KOPT-K1 (cell line): ENCODE data around the gene PRDM12.
A peak's percentile ranks its signal among the peaks of the same experiment; 100 is the strongest.

Experiments used
- H3K27ac ChIP-seq: fragments of 200-600 bp; sonication (generic); 2 replicates; pipeline ENCODE4 v1.5.1; 2016; ENCODE audit warnings: antibody characterized with exemption, mild to moderate bottlenecking, low read depth, low read length; ENCODE audit not compliant: poor library complexity, severe bottlenecking
- H3K36me3 ChIP-seq: fragments of 200-600 bp; sonication (generic); 2 replicates; pipeline ENCODE4 v1.5.1; 2017; ENCODE audit warnings: antibody characterized with exemption, mild to moderate bottlenecking, low read length, moderate library complexity; ENCODE audit not compliant: insufficient read depth
- H3K9me3 ChIP-seq: fragments of 200-600 bp; sonication (generic); 2 replicates; pipeline ENCODE4 v1.5.1; 2017; ENCODE audit warnings: antibody characterized with exemption, low read length, mild to moderate bottlenecking; ENCODE audit not compliant: insufficient read depth, poor library complexity, severe bottlenecking

The PRDM12 gene

GRCh38 chr9:130711469-130711868 lies 47.1 kb downstream of the PRDM12 start:
- Histone ChIP-seq H3K36me3 (peaks cover 2% of the 10 kb centered on the region; the same call in 1 of the 2 replicates), H3K27ac (no peak overlapping the region), H3K9me3 (no peaks in the 10 kb centered on the region)

- Histone ChIP-seq H3K9me3 (no peaks in the 10 kb centered on the region), H3K27ac (peak overlapping the region; percentile 80), H3K36me3 (no peaks in the 10 kb centered on the region; the same call in 1 of the 2 replicates)
These were observed 48.3 kb downstream of the PRDM12 start for GRCh38 chr9:130712564-130713285.

- Histone ChIP-seq H3K27ac (peak overlapping the region; percentile 80), H3K36me3 (no peaks in the 10 kb centered on the region; the same call in 1 of the 2 replicates), H3K9me3 (no peaks in the 10 kb centered on the region)
These were observed 49.0 kb downstream of the PRDM12 start for GRCh38 chr9:130713286-130713960.

- peak overlapping the region; percentile 9 for H3K27ac ChIP-seq
- H3K36me3 ChIP-seq, result no peaks in the 10 kb centered on the region
These were observed 50.3 kb downstream of the PRDM12 start for GRCh38 chr9:130714586-130715110.

GRCh38 chr9:130715270-130715669 lies 50.9 kb downstream of the PRDM12 start:
- peak overlapping the region; percentile 9 for H3K27ac ChIP-seq
- no peaks in the 10 kb centered on the region for H3K36me3 ChIP-seq
- H3K9me3 ChIP-seq, result no peaks in the 10 kb centered on the region

More at GRCh38 chr9:130714586-130715110, 50.3 kb downstream of the PRDM12 start:
- no peaks in the 10 kb centered on the region for H3K9me3 ChIP-seq

- no peak overlapping the region for H3K27ac ChIP-seq
- no peaks in the 10 kb centered on the region for H3K36me3 ChIP-seq
- H3K9me3 ChIP-seq, result no peaks in the 10 kb centered on the region
These were observed 54.2 kb downstream of the PRDM12 start for GRCh38 chr9:130718562-130718961.

- no peaks in the 10 kb centered on the region for H3K9me3 ChIP-seq
- no peak overlapping the region for H3K27ac ChIP-seq
- H3K36me3 ChIP-seq, result no peaks in the 10 kb centered on the region
These were observed 56.4 kb downstream of the PRDM12 start for GRCh38 chr9:130720762-130721161.

GRCh38 chr9:130728721-130729120 lies 64.3 kb downstream of the PRDM12 start:
- peaks cover 5% of the 10 kb centered on the region for H3K9me3 ChIP-seq
- no peaks in the 10 kb centered on the region for H3K36me3 ChIP-seq
- H3K27ac ChIP-seq, result no peak overlapping the region

GRCh38 chr9:130729145-130729544 lies 64.8 kb downstream of the PRDM12 start:
- peaks cover 5% of the 10 kb centered on the region for H3K9me3 ChIP-seq
- H3K36me3 ChIP-seq, result no peaks in the 10 kb centered on the region
- no peak overlapping the region for H3K27ac ChIP-seq

GRCh38 chr9:130731355-130731754 lies 67.0 kb downstream of the PRDM12 start:
- no peaks in the 10 kb centered on the region for H3K36me3 ChIP-seq
- peaks cover 5% of the 10 kb centered on the region for H3K9me3 ChIP-seq
- no peak overlapping the region for H3K27ac ChIP-seq

- no peak overlapping the region for H3K27ac ChIP-seq
- H3K36me3 ChIP-seq, result no peaks in the 10 kb centered on the region
- peaks cover 5% of the 10 kb centered on the region for H3K9me3 ChIP-seq
These were observed 67.7 kb downstream of the PRDM12 start for GRCh38 chr9:130732136-130732535.
